Stimulated activated CD4-positive, alpha-beta T cell treated with anti-CD3 and anti-CD28 coated beads, Interleukin-12 subunit alpha, Interleukin-12 subunit beta, amount 100 ng/mL, for 48 hours (primary cell): Measurements from ENCODE around the gene OR3A3.
"Not testable (repeated sequence)": the region's sequence is repeated elsewhere in the genome, so short reads cannot be mapped to it uniquely, and the experiment has no call there.

Experiments
- DNase-seq, 3 donors: peaks; one replicate each; pipeline ENCODE4 v3.0.0-alpha.2; 2020; ENCODE audit warnings: low read depth in 2 of 3, low spot score in 1 of 3

Gene OR3A3

DNA sequence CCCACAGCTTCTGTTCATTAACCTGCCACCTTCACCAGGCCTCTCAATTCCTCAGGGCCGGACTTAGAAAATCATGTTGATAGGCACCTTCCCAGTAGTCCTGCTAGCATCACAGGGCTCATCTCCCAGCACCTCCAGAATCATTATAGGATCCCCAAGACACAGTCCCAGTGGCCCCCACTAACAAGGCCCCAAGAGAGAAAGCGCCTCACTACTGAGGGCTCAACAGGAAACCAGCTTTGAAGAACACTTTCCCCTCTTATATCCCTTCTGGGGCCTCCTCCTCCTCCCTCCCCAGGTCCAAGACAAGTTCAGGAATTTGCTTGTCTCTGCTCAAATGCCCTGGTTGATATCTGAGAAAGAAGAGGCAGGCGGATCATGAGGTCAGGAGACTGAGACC lies at the start of gene OR3A3:
OR3A3 (plus strand) TSS at position 301 of the 400 bp plus-strand sequence.
- no peak for DNase-seq

DNA sequence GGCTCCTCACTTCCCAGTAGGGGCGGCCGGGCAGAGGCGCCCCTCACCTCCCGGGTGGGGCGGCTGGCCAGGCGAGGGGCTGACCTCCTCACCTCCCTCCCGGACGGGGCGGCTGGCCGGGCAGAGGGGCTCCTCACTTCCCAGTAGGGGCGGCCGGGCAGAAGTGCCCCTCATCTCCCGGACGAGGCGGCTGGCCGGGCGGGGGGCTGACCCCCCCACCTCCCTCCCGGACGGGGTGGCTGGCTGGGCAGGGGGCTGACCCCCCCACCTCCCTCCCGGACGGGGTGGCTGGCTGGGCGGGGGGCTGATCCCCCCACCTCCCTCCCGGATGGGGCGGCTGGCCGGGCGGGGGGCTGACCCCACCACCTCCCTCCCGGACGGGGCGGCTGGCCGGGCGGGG lies 40.0 kb upstream of the OR3A3 start:
- DNase-seq: not testable (repeated sequence)

- DNase-seq: no peak
Measured at GRCh38 chr17:3378321-3378720, 32.8 kb upstream of the OR3A3 start.

- DNase-seq: no peak
Measured at GRCh38 chr17:3381957-3382356, 29.2 kb upstream of the OR3A3 start.

GRCh38 chr17:3385869-3386816 lies 25.0 kb upstream of the OR3A3 start, which contains the start of gene OR3A2:
OR3A2 (minus strand) TSS chr17:3386308.
- peak in 1 of 3 donors; percentile 38 for DNase-seq

DNA sequence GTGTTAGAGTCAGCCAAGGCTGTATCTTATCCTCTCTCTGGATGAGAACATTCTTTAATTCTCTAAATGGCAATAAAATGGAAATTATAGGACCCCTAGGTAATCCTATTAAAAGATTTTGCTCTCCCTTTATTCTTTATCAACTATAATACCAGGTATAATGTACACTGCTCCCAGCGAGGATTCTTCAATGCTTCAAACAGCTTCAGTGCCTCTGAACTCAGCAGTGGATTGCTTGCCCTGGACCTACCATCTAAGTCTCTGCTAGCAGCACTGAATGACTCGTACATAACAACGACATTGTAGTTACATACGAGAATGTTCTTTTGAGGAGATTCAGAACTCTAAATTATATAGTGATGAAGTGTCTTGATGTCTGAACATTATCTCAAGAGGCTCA lies 21.4 kb upstream of the OR3A3 start:
- no peak for DNase-seq

- peak in 1 of 3 donors; percentile 3 for DNase-seq
Measured at GRCh38 chr17:3397801-3398200, 13.4 kb upstream of the OR3A3 start.

DNA sequence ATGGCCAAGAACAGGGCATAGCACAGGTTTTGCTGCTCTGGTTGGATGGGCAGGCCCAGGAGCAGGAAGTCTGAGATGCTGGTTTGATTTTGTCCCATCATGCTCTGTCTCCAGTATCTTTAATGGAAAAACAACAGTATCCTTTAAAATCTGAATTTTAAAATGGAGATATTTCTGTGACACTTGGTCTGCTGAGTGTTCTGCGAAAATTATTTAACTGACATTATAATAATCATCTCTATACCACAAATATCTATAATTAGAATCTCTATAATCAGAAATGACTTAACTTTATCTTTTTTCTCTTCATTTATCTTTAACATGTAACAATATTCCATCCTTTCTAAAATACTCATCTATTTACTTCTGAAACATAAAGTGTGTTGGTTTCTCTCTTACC lies 12.9 kb upstream of the OR3A3 start, which contains the start of gene OR1E1:
OR1E1 (minus strand) TSS at position 101 of the 400 bp plus-strand sequence; CDS start at position 101, 0 bp downstream.
- DNase-seq: no peak

DNA sequence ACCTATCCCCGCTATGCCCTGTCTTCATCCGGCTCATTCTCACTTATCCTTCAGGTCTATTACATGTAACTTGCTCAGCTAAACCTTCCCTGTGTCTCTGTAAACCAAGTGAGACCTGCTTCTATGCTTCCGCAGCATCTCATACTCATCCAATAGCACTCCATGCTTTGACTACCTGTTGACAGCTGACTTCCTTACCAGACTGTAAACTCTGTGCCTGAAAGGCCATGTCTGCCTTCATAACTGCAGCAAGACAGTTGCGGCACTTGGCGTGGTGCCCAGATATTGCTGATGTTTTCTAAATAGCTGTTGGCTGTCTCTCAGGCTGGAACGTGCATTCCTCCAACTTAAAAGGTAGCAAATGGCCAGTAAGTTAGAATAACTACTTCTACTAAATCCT lies 11.1 kb upstream of the OR3A3 start:
- no peak for DNase-seq

DNA sequence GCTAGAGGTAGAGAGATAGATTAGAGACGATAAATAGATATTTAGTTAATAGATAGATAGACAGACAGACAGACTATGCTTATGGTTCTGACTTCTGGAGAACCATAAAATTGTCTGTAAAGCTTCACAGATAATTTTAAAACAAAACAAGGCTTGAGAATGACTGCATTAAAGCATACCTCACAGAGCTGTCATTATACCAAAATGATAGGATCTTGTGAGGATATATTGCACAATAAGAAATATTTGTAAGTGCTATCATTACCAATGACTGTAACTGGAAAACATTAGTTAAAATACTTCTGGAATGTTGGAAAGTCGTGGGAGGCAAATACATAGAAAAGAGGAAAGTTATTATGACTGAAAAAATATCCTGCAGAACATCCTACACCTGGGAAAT lies 9.4 kb upstream of the OR3A3 start:
- no peak for DNase-seq

DNA sequence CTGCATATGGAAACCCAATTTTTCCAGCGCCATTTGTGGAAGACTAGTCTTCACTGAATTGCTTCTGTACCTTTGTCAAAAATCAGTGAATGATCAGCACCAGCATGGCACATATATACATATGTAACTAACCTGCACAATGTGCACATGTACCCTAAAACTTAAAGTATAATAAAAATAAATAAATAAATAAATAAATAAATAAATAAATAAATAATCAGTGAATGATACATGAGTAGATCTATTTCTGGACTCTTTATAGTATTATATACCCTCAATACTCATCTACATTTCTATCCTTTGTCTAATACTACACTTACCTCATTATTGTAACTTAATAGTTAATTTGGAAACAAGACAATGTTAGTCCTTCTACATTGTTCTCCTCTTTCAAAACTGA lies 7.3 kb upstream of the OR3A3 start:
- DNase-seq: not testable (repeated sequence)

DNA sequence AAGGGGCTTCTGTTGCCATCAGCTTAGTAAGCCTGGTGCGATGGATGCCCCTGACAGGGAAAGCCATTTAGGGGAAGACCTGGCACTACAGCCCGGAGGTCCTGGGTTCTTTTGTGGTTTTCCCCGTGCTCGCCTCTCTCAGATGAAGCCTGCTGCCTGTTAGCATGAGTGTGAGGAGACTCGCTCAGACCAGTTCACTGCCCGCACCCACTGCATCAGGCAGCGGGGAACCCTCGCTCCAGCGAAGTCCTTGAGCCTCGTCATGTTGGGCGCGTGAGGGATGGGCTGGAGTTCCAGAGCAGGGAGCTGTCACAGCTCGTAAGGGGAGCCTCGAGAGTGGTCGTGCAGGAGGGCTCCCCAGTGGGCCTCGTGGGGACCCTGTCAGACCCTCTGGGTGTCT lies 1.0 kb downstream of the OR3A3 start:
- not testable (repeated sequence) for DNase-seq

GRCh38 chr17:3415610-3416009 lies 4.4 kb downstream of the OR3A3 start:
- DNase-seq: no peak

GRCh38 chr17:3418222-3418621 lies 7.1 kb downstream of the OR3A3 start:
- no peak for DNase-seq

GRCh38 chr17:3433215-3433614 lies 22.0 kb downstream of the OR3A3 start:
- peak in 1 of 3 donors; percentile 0 for DNase-seq

DNA sequence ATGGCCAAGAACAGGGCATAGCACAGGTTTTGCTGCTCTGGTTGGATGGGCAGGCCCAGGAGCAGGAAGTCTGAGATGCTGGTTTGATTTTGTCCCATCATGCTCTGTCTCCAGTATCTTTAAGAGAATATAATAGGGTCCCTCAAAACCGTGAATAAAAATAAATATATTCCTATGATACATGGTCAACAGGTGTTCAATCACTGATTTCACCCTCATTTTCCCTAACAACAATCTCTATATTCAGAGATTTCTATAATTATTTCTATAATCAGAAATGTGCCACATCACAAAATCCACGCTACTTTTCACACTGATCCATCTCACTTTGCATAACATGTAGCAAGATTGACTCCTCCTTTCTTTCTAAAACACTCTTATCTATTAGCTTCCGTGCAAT lies 22.6 kb downstream of the OR3A3 start, which contains the start of gene OR1E2:
OR1E2 (minus strand) TSS at position 101 of the 400 bp plus-strand sequence; CDS start at position 101, 0 bp downstream.
- DNase-seq: no peak

GRCh38 chr17:3438368-3438767 lies 27.2 kb downstream of the OR3A3 start:
- DNase-seq: no peak

GRCh38 chr17:3440451-3440850 lies 29.3 kb downstream of the OR3A3 start:
- no peak for DNase-seq

DNA sequence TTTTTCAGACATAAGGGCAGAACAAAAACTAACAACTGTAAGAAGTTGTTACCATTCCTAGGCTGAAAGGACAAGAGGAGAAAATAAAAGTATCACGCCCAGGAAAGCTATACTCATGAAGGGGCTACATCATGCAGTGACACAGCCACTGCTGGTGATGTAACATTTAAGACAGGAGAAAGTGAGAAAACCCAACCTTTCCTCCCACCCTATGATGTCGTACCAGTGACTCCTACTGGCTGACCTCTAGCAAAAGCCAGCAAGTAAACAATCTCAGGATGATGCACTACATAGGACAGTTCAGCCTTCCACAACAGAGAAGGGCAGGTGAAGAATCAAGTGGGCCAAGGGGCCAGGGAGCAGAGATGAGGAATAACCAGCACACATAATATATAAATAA lies 36.5 kb downstream of the OR3A3 start:
- DNase-seq: no peak

DNA sequence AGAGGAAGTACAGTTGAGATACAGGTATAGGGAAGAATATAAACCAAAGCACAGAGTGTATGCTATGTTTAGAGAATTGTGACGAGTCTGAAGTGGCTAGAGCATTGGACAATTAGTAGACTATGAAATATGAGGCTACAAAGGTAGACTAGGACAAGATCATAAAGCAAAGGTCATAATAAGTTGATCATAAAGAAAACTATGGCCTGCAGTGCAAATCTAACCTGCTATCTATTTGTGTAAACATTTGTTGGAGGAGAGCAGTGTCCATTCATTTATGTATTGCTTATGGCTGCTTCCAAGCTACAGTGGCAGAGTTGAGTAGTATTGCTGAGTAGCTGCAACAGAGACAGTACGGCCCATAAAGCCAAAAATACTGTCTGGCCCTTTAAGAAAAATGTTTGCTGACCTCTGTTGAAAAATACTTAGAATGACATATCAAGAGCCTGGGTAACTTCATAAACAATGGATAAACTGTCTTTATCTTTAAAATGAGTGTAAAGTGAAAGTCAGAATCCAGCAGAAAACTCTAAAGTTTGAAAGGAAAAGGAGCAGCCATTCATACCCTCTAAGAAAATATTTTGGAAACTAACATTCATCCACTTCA lies 37.0 kb downstream of the OR3A3 start:
- DNase-seq: no peak

DNA sequence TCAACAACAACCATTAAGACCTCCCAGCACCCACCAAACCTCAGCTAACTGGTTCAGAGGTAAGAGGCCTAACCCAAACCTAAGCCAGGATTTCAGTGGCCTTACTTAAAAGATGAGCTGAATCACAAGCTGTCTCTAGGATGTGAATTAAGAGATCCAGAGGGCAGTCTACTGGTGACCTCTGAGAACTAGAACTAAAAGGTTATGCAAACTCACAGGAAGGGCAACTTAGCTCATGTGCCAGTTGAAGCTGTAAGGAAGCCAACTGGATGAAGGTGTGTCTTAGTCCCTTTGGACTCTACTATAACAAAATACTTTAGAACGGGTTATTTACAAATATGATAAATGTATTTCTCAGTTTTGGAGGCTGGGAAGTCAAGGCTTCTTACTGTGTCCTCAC lies 55.2 kb downstream of the OR3A3 start:
- DNase-seq: not testable (repeated sequence)

GRCh38 chr17:3469529-3469928 lies 58.4 kb downstream of the OR3A3 start:
- no peak for DNase-seq
